NCI-H1105 treated with DMSO at 0.1 percent for 48 hours (cell line): Measurements from ENCODE around the gene SLC35B1.

Experiments used
- DNase-seq: peaks from one replicate; lab custom pipeline; 2025; lab: John Stamatoyannopoulos, UW

SLC35B1 gene

GRCh38 chr17:49670641-49671040 lies 37.1 kb downstream of the SLC35B1 start:
- no peak for DNase-seq

DNA sequence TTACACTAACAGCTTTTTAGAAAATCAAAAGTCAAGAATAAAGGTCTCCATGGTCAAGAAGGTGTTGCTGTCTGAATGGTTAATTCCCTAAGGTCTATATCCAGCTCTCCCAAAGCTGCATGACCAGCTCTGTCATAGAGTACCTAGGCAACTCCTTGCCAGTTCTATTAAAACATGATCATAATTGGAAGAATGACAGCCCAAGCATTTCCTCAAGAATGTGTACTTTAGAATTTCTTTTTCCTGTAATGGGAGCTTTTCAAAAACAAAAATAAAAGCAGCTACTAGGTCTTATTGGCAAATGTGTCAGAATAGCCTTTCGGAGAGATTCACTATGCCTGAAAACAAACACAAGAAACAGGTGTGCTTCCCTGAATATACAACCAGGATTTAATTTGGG lies 37.8 kb downstream of the SLC35B1 start:
- no peak for DNase-seq

DNA sequence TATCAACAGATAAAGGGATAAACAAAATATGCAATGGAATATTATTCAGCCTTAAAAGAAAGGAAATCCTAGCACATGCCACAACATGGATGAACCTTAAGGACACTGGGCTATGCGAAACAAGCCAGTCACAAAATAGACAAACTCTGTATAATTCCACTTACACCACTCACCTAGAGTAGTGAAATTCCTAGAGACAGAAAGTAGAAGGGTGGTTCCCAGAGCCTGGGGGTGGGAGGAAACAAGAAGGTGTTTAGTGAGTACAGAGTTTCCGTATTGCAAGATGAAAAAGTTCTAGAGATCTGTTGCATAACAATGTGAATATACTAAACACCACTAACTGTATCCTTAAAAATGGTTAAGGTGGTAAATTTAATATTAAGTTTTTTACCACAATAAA lies 39.9 kb downstream of the SLC35B1 start:
- DNase-seq: no peak

DNA sequence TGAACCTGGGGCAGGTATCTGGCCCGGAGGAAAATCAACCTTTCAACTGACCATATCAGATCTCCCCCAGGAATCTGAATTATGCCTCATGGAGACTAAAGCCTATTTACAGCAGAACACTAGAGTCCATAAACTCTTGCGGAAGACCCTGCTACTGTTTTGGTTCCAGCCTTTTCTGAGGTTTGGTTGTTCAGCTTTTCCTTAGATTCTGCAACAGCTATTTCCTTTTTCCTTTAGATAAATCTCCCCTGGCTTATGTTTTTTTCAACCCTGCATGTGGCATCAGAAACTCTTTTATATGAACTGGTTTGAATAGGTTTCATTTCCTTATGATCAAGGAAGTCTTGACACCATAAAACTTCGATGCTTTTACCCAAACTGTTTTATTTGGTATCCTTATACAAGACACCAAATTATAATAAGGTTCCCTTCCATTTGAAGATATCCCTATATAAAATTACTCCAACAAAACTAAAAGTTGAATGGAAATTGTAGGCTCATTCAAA lies 43.0 kb downstream of the SLC35B1 start:
- DNase-seq: no peak

GRCh38 chr17:49659661-49660382 lies 47.9 kb downstream of the SLC35B1 start:
- DNase-seq: no peak

DNA sequence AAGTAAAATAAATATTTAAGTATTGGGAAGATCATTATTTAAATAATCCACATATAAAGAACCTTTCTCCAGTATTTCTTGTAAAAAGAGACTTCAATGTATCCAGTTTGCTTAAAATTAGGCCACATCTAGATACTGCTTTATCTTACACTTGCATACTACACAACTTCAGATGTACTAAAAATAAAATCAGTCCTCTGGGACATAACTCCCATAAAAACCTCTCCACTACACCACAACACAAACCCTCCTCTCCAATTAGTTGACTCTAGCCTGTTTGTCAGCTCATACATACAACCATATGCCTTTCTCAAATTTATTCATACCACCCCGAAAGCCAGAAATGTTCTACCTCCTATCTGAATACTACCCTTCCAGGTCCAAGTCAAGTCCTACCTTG lies 51.5 kb downstream of the SLC35B1 start:
- DNase-seq: no peak
